Measurements from ENCODE around the gene PEF1. TPM values are rescaled to one million over a fixed set of nuclear protein-coding genes. Genes with fewer than 3 reads are reported as not detected.

The PEF1 gene
- total RNA-seq, 2 experiments from 2014 or later: 56.1 to 67.7 TPM

- Histone ChIP-seq H3K36me3 (ENCODE audit: insufficient read depth, low read length) (no peaks in the 10 kb centered on the region), H3K79me2 (ENCODE audit: insufficient read depth, low read depth, low read length) (no peaks in the 10 kb centered on the region), H3K9me2 (ENCODE audit: insufficient read depth, low read length) (no peaks in the 10 kb centered on the region), H3K4me1 (ENCODE audit: insufficient read depth, low read length, poor library complexity, severe bottlenecking) (no peaks in the 10 kb centered on the region), H2AFZ (ENCODE audit: low read length) (no peak overlapping the region), H4K20me1 (ENCODE audit: insufficient read depth, low read length) (no peaks in the 10 kb centered on the region), H3K9me3 (ENCODE audit: low read length) (no peaks in the 10 kb centered on the region), H3K4me3 (ENCODE audit: low read depth, low read length, poor library complexity, severe bottlenecking) (no peak overlapping the region), H3K27ac (ENCODE audit: low read depth, low read length, poor library complexity, severe bottlenecking) (no peak overlapping the region), H3K4me2 (ENCODE audit: low read length) (no peak overlapping the region)
- no TSS peak for BruUV-seq (replicated peaks)
- TF ChIP-seq, protein P1, sequence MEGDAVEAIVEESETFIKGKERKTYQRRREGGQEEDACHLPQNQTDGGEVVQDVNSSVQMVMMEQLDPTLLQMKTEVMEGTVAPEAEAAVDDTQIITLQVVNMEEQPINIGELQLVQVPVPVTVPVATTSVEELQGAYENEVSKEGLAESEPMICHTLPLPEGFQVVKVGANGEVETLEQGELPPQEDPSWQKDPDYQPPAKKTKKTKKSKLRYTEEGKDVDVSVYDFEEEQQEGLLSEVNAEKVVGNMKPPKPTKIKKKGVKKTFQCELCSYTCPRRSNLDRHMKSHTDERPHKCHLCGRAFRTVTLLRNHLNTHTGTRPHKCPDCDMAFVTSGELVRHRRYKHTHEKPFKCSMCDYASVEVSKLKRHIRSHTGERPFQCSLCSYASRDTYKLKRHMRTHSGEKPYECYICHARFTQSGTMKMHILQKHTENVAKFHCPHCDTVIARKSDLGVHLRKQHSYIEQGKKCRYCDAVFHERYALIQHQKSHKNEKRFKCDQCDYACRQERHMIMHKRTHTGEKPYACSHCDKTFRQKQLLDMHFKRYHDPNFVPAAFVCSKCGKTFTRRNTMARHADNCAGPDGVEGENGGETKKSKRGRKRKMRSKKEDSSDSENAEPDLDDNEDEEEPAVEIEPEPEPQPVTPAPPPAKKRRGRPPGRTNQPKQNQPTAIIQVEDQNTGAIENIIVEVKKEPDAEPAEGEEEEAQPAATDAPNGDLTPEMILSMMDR (conservative IDR thresholded peaks at IDR 0.05; ENCODE audit: low read length): no peak
- TF ChIP-seq EZH2phosphoT487 (IDR thresholded peaks at IDR 0.05; ENCODE audit: borderline replicate concordance, low read depth, low read length): no peak
- CTCF ChIA-PET (ENCODE audit: unreplicated experiment): no interaction called here
- POLR2A ChIA-PET: no interaction called here
- DNase-seq (ENCODE audit: low spot score): no peak
- intact Hi-C loops (cut with micrococcal nuclease; ENCODE audit: unreplicated experiment): no loop called here
Measured at GRCh38 chr1:31691446-31691845, 46.8 kb upstream of the PEF1 start.

DNA sequence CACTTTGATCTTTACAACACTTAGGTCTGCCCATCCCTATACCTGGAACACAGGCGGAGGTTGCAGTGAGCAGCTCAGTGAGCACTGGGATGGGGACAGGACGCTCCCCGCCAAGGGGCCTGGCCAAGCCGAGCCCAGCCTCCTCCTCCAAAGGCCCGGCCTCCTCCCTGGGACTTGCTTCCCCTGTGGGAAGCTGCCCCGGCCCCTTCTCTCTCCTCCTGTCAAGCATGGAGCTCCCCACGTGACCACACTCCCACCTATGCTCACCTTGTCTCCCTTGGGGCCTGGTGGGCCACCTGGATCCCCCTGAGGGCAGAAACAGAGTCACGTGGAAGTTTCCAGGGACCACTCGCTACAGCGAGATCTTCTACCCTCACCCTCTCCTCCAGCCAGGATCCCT is 46.2 kb upstream of the PEF1 start:
- no peak overlapping the region for H3K27ac ChIP-seq (ENCODE audit: low read depth, low read length, poor library complexity, severe bottlenecking)
- H3K4me2 ChIP-seq (ENCODE audit: low read length): no peak overlapping the region
- no peaks in the 10 kb centered on the region for H3K9me2 ChIP-seq (ENCODE audit: insufficient read depth, low read length)
- DNase-seq (ENCODE audit: low spot score): no peak
- intact Hi-C loops (cut with micrococcal nuclease; ENCODE audit: unreplicated experiment): no loop called here
- TF ChIP-seq EZH2phosphoT487 (IDR thresholded peaks at IDR 0.05; ENCODE audit: borderline replicate concordance, low read depth, low read length): no peak
- TF ChIP-seq, protein P1 (conservative IDR thresholded peaks at IDR 0.05; ENCODE audit: low read length): no peak
- no peak overlapping the region for H3K4me3 ChIP-seq (ENCODE audit: low read depth, low read length, poor library complexity, severe bottlenecking)
- no peaks in the 10 kb centered on the region for H3K36me3 ChIP-seq (ENCODE audit: insufficient read depth, low read length)
- no peaks in the 10 kb centered on the region for H3K9me3 ChIP-seq (ENCODE audit: low read length)
- ChIA-PET CTCF (ENCODE audit: unreplicated experiment) (no interaction called here), POLR2A (no interaction called here)
- BruUV-seq (replicated peaks): no TSS peak
- no peaks in the 10 kb centered on the region for H3K4me1 ChIP-seq (ENCODE audit: insufficient read depth, low read length, poor library complexity, severe bottlenecking)
- no peaks in the 10 kb centered on the region for H3K79me2 ChIP-seq (ENCODE audit: insufficient read depth, low read depth, low read length)
- H2AFZ ChIP-seq (ENCODE audit: low read length): no peak overlapping the region
- H4K20me1 ChIP-seq (ENCODE audit: insufficient read depth, low read length): no peaks in the 10 kb centered on the region

GRCh38 chr1:31689854-31690253 is 45.2 kb upstream of the PEF1 start:
- H3K4me2 ChIP-seq (ENCODE audit: low read length): no peak overlapping the region
- H2AFZ ChIP-seq (ENCODE audit: low read length): no peak overlapping the region
- CTCF ChIA-PET (ENCODE audit: unreplicated experiment): no interaction called here

More at GRCh38 chr1:31689854-31690253, 45.2 kb upstream of the PEF1 start:
- no TSS peak for BruUV-seq (replicated peaks)
- no peaks in the 10 kb centered on the region for H4K20me1 ChIP-seq (ENCODE audit: insufficient read depth, low read length)
- no peaks in the 10 kb centered on the region for H3K36me3 ChIP-seq (ENCODE audit: insufficient read depth, low read length)
- no peak overlapping the region for H3K4me3 ChIP-seq (ENCODE audit: low read depth, low read length, poor library complexity, severe bottlenecking)
- H3K9me3 ChIP-seq (ENCODE audit: low read length): no peaks in the 10 kb centered on the region
- no peak for TF ChIP-seq EZH2phosphoT487 (IDR thresholded peaks at IDR 0.05; ENCODE audit: borderline replicate concordance, low read depth, low read length)
- TF ChIP-seq, protein P1 (conservative IDR thresholded peaks at IDR 0.05; ENCODE audit: low read length): no peak
- H3K79me2 ChIP-seq (ENCODE audit: insufficient read depth, low read depth, low read length): no peaks in the 10 kb centered on the region
- no peak for DNase-seq (ENCODE audit: low spot score)
- intact Hi-C loops (cut with micrococcal nuclease; ENCODE audit: unreplicated experiment): no loop called here
- POLR2A ChIA-PET: no interaction called here
- no peak overlapping the region for H3K27ac ChIP-seq (ENCODE audit: low read depth, low read length, poor library complexity, severe bottlenecking)
- no peaks in the 10 kb centered on the region for H3K9me2 ChIP-seq (ENCODE audit: insufficient read depth, low read length)
- H3K4me1 ChIP-seq (ENCODE audit: insufficient read depth, low read length, poor library complexity, severe bottlenecking): no peaks in the 10 kb centered on the region

Data from OCI-LY7 (cell line).